ENCODE measurements around the gene RCL1. TPM values are rescaled to one million over a fixed set of nuclear protein-coding genes. Genes with fewer than 3 reads are reported as not detected.
A peak's percentile ranks its signal among the peaks of the same experiment; 100 is the strongest.

Gene RCL1
- total and polyA plus RNA-seq, 2 donors (not counting 1 experiment from before 2014, with no cell fraction given) = 10.5 to 21.7 TPM

- no peak overlapping the region for H3K4me3 Mint-ChIP-seq
- H2AFZ ChIP-seq (ENCODE audit: insufficient read depth, low read depth, low read length, poor library complexity, severe bottlenecking) = no peak overlapping the region
- DNase-seq (peak; percentile 8), ATAC-seq (ENCODE audit: low read depth) (no peak)
- TF ChIP-seq EZH2 (IDR thresholded peaks at IDR 0.05; ENCODE audit: borderline replicate concordance, insufficient read depth, low read depth, low read length, poor library complexity, severe bottlenecking) (no peak), CTCF (IDR thresholded peaks at IDR 0.05) (no peak)
- intact Hi-C loops (cut with micrococcal nuclease) = no loop called here
- no peak overlapping the region for H3K4me2 ChIP-seq (replicated peaks; ENCODE audit: low read depth, low read length, poor library complexity, severe bottlenecking)
- no peaks in the 10 kb centered on the region for H3K9me3 Mint-ChIP-seq (ENCODE audit: insufficient read depth)
- H3K9me3 ChIP-seq (ENCODE audit: control extremely low read depth in 1 of 3, control insufficient read depth in 2 of 3, insufficient read depth in 1 of 3, low read length in 2 of 3) = no peaks in the 10 kb centered on the region
- H3K27ac ChIP-seq (ENCODE audit: low read length in 2 of 2) = peak overlapping the region in 1 of 2 donors; percentile 21
- H3K4me1 Mint-ChIP-seq = peaks cover 11% of the 10 kb centered on the region
- no peak overlapping the region for H3K27ac Mint-ChIP-seq
- peaks cover 5 to 6% of the 10 kb centered on the region in 2 donors for H3K4me1 ChIP-seq (ENCODE audit: control insufficient read depth in 2 of 2, insufficient read depth in 2 of 2, low read length in 2 of 2)
- ChIA-PET POLR2A (no interaction called here), CTCF (no interaction called here)
- H3K27me3 ChIP-seq (replicated peaks in 1 of 4; ENCODE audit: control extremely low read depth in 1 of 4, control insufficient read depth in 3 of 4, insufficient read depth in 4 of 4, low read length in 3 of 4) = no peaks in the 10 kb centered on the region
- WGBS (ENCODE audit: insufficient coverage) = no CpG with 5 or more reads among the region's 6 CpGs
- no peak overlapping the region for H3K4me3 ChIP-seq (ENCODE audit: control extremely low read depth in 1 of 5, extremely low read depth in 1 of 5, insufficient read depth in 1 of 5, low read depth in 2 of 5, low read length in 4 of 5)
- H3K9ac ChIP-seq (ENCODE audit: low read length) = no peak overlapping the region
- no peaks in the 10 kb centered on the region for H3K36me3 ChIP-seq (replicated peaks in 1 of 2; ENCODE audit: control extremely low read depth in 1 of 2, control insufficient read depth in 1 of 2, extremely low read depth in 1 of 2, insufficient read depth in 2 of 2, low read length in 1 of 2)
- H4K20me1 ChIP-seq (ENCODE audit: control insufficient read depth, insufficient read depth, low read length, poor library complexity, severe bottlenecking) = no peaks in the 10 kb centered on the region
- no peaks in the 10 kb centered on the region for H3K27me3 Mint-ChIP-seq
- no peaks in the 10 kb centered on the region for H3K79me2 ChIP-seq (ENCODE audit: control insufficient read depth, insufficient read depth, low read length)
These were observed 94.0 kb downstream of the RCL1 start for GRCh38 chr9:4886698-4887097.

- POLR2A ChIA-PET = no interaction called here
- Mint-ChIP-seq H3K27ac (no peak overlapping the region), H3K4me1 (peaks cover 11% of the 10 kb centered on the region), H3K9me3 (ENCODE audit: insufficient read depth) (no peaks in the 10 kb centered on the region), H3K4me3 (no peak overlapping the region), H3K27me3 (no peaks in the 10 kb centered on the region)
- Histone ChIP-seq H2AFZ (ENCODE audit: insufficient read depth, low read depth, low read length, poor library complexity, severe bottlenecking) (no peak overlapping the region), H4K20me1 (ENCODE audit: control insufficient read depth, insufficient read depth, low read length, poor library complexity, severe bottlenecking) (no peaks in the 10 kb centered on the region), H3K4me1 (ENCODE audit: control insufficient read depth in 2 of 2, insufficient read depth in 2 of 2, low read length in 2 of 2) (peaks cover 5 to 6% of the 10 kb centered on the region in 2 donors), H3K4me2 (replicated peaks; ENCODE audit: low read depth, low read length, poor library complexity, severe bottlenecking) (no peak overlapping the region), H3K36me3 (replicated peaks in 1 of 2; ENCODE audit: control extremely low read depth in 1 of 2, control insufficient read depth in 1 of 2, extremely low read depth in 1 of 2, insufficient read depth in 2 of 2, low read length in 1 of 2) (no peaks in the 10 kb centered on the region), H3K9ac (ENCODE audit: low read length) (no peak overlapping the region), H3K27me3 (replicated peaks in 1 of 4; ENCODE audit: control extremely low read depth in 1 of 4, control insufficient read depth in 3 of 4, insufficient read depth in 4 of 4, low read length in 3 of 4) (no peaks in the 10 kb centered on the region), H3K79me2 (ENCODE audit: control insufficient read depth, insufficient read depth, low read length) (no peaks in the 10 kb centered on the region), H3K4me3 (ENCODE audit: control extremely low read depth in 1 of 5, extremely low read depth in 1 of 5, insufficient read depth in 1 of 5, low read depth in 2 of 5, low read length in 4 of 5) (no peak overlapping the region), H3K9me3 (ENCODE audit: control extremely low read depth in 1 of 3, control insufficient read depth in 2 of 3, insufficient read depth in 1 of 3, low read length in 2 of 3) (no peaks in the 10 kb centered on the region), H3K27ac (ENCODE audit: low read length in 2 of 2) (no peak overlapping the region)
- intact Hi-C loops (cut with micrococcal nuclease) = no loop called here
- WGBS (ENCODE audit: insufficient coverage) = 87% methylated on average over 4 of the region's 4 CpGs
- no peak for TF ChIP-seq EZH2 (IDR thresholded peaks at IDR 0.05; ENCODE audit: borderline replicate concordance, insufficient read depth, low read depth, low read length, poor library complexity, severe bottlenecking)
- TF ChIP-seq CTCF (IDR thresholded peaks at IDR 0.05) = no peak
- DNase-seq (no peak), ATAC-seq (ENCODE audit: low read depth) (no peak)
- CTCF ChIA-PET = no interaction called here
These were observed 94.8 kb downstream of the RCL1 start for GRCh38 chr9:4887556-4887955.

Measured in B cell (primary cell).